IPS-15b (cell line): ENCODE data around the gene NGLY1.

Experiments
- H3K27me3 ChIP-seq: one replicate; pipeline ENCODE4 v1.6.1; 2013; ENCODE audit warnings: low read length; ENCODE audit not compliant: control insufficient read depth, insufficient read depth
- H3K36me3 ChIP-seq: one replicate; pipeline ENCODE4 v1.6.1; 2013; ENCODE audit warnings: low read length; ENCODE audit not compliant: control insufficient read depth, insufficient read depth
- H3K4me1 ChIP-seq: one replicate; pipeline ENCODE4 v1.6.1; 2013; ENCODE audit warnings: mild to moderate bottlenecking, low read length; ENCODE audit not compliant: control insufficient read depth, insufficient read depth
- H3K4me3 ChIP-seq: one replicate; pipeline ENCODE4 v1.5.1; 2013; ENCODE audit warnings: low read depth, low read length
- H3K9ac ChIP-seq: one replicate; pipeline ENCODE4 v1.6.1; 2013; ENCODE audit warnings: low read depth, mild to moderate bottlenecking, low read length
- H3K9me3 ChIP-seq: one replicate; pipeline ENCODE4 v1.6.1; 2013; ENCODE audit warnings: mild to moderate bottlenecking, low read length; ENCODE audit not compliant: control insufficient read depth, insufficient read depth

Gene NGLY1

DNA sequence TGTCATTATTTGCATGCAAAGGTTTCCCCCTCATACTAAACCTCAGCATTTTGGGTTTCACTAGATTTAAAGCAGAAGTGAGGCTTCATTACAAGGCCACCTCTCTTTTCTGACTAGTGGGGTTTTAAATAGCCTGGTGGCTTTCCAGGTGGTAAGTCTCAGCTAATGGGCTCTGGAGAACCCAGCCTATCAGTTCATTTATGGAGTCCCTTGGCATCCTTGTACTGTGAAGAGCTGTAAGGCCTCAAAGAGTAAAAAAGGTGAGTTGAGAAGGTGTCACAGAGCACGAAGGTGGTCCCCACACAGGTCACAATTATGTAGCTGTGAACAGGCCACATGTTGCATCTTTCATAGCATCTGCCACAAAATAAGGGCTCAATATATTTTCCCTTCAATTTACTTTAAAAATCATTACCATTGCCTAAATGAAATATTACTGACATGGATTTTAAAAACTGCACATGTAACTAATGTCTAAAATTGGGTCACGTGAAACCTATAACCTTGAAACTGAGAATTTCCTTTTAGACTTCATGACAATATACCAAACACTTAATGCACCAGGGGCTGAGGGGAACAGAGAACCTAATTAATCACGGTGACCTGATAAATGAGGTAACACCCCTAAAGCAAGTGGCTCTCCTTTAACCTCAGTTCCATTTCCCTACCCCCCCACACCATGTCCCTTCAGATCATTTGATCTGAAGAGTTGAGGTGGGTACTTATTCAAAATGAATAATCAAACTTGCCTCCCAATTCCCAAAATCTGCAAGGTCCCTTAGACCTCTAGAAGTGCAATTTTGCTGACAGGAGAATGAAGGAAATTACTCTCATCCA is 1.3 kb downstream of the NGLY1 start:
- peak overlapping the region; percentile 86 for H3K4me3 ChIP-seq
- no peaks in the 10 kb centered on the region for H3K9me3 ChIP-seq
- H3K9ac ChIP-seq = no peak overlapping the region
- no peaks in the 10 kb centered on the region for H3K36me3 ChIP-seq
- H3K4me1 ChIP-seq = peaks cover 3% of the 10 kb centered on the region
- peaks cover 6% of the 10 kb centered on the region for H3K27me3 ChIP-seq

DNA sequence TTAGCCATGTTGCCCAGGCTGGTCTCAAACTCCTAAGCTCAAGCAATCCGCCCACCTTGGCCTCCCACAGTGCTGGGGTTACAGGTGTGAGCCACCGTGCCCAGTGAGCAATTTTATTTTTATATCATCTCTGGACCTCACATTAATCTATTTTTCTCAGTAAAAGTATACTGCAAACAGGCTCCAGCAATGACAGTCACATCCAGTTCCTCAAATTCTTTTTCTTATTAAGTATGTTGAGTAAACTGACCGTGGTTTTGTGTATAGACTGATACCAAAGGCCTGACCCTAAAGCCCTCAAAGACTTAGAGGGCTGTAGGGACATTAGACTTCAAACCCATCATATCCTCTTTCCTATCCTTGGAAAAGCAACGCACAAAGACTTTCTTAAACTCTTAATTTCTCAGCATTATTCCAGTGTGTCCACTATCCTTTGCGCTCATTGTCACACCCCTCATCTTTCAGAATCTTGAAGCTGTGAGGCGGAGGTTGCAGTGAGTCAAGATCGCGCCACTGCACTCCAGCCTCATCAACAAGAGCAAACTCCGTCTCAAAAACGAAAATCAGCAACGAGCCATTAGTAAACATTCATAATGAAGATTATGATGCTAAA is 2.0 kb downstream of the NGLY1 start:
- H3K4me1 ChIP-seq = peaks cover 3% of the 10 kb centered on the region

DNA sequence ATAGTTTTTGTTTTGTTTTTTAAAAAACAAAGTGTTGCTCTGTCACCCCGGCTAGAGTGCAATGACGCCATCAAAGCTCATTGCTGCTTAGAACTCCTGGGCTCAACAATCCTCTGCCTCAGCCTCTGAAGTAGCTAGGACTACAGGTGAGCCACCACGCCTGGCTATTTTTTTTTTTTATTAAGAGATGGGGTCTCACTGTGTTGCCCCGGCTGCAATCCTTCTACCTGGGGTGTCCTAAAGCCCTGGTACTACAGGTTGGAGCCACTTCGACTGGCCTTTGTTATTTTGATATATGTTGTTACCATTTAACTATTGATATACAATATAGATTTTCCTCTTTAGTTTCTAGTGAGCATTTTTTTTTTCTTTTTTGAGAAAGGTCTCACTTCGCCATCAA is 2.6 kb downstream of the NGLY1 start:
- Histone ChIP-seq H3K36me3 (no peaks in the 10 kb centered on the region), H3K27me3 (peaks cover 6% of the 10 kb centered on the region), H3K4me3 (no peak overlapping the region), H3K4me1 (peaks cover 3% of the 10 kb centered on the region), H3K9ac (no peak overlapping the region), H3K9me3 (no peaks in the 10 kb centered on the region)

More for the DNA sequence above, 2.0 kb downstream of the NGLY1 start:
- no peak overlapping the region for H3K9ac ChIP-seq
- H3K9me3 ChIP-seq = no peaks in the 10 kb centered on the region
- H3K36me3 ChIP-seq = no peaks in the 10 kb centered on the region
- peaks cover 6% of the 10 kb centered on the region for H3K27me3 ChIP-seq
- H3K4me3 ChIP-seq = peak overlapping the region; percentile 86

DNA sequence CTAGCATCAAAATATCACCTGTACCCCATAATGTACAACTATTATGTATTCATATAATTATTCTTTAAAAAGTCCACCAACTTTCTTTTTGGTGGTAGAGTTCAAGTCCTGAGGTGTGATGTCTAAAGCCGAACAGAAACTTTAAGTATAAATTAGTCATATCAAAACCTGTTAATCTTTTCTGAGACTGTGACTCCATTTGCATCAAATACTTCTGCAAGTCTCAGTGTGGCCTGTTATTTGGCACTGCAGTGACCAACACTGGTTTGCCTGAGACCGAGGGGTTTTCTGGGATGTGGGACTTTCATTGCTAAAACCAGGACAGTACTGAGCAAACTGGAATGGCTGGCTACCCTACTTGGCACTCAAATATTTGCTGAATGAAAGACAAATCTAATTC is 7.3 kb downstream of the NGLY1 start:
- Histone ChIP-seq H3K36me3 (peaks cover 8% of the 10 kb centered on the region), H3K4me3 (no peak overlapping the region), H3K9me3 (no peaks in the 10 kb centered on the region), H3K4me1 (no peaks in the 10 kb centered on the region), H3K27me3 (no peaks in the 10 kb centered on the region), H3K9ac (no peak overlapping the region)

DNA sequence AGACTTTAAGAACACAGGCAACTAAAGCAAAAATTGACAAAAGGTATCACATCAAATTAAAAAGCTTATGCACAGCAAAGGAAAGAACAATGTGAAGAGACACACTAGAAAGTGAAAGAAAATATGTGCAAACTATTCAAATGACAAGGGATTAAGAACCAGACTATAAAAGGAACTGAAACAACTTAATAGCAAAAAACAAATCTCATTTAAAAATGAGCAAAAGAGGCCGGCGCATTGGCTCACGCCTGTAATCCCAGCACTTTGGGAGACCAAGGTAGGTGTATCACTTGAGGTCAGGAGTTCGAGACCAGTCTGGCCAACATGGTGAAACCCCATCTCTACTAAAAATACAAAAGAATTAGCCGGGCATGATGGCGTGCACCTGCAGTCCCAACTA is 14.4 kb downstream of the NGLY1 start:
- no peaks in the 10 kb centered on the region for H3K4me1 ChIP-seq
- no peaks in the 10 kb centered on the region for H3K27me3 ChIP-seq
- H3K9me3 ChIP-seq = no peaks in the 10 kb centered on the region
- peaks cover under 1% of the 10 kb centered on the region for H3K36me3 ChIP-seq
- no peak overlapping the region for H3K9ac ChIP-seq
- H3K4me3 ChIP-seq = no peak overlapping the region

DNA sequence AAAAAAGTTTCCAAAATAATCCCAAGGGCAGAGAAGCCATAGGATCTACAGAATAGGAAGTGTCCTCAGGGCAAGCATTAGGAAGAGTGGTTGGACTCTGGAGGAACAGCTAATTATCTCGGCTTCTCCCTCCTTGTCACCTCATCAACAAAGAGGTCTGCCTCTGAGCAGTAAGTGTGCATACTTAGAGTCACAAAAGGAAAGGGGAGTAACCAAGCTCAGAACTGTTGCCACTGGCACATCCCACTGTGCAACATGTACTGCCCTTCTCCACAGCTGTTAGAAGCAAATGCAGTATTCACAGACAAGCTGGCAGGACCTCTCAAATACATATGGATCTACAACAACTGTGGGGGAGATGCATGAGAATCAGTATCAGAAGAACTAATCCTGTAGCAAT is 31.5 kb downstream of the NGLY1 start:
- H3K27me3 ChIP-seq = no peaks in the 10 kb centered on the region
- H3K4me3 ChIP-seq = no peak overlapping the region
- H3K4me1 ChIP-seq = no peaks in the 10 kb centered on the region
- H3K36me3 ChIP-seq = peaks cover 3% of the 10 kb centered on the region
- H3K9ac ChIP-seq = no peak overlapping the region
- H3K9me3 ChIP-seq = no peaks in the 10 kb centered on the region

DNA sequence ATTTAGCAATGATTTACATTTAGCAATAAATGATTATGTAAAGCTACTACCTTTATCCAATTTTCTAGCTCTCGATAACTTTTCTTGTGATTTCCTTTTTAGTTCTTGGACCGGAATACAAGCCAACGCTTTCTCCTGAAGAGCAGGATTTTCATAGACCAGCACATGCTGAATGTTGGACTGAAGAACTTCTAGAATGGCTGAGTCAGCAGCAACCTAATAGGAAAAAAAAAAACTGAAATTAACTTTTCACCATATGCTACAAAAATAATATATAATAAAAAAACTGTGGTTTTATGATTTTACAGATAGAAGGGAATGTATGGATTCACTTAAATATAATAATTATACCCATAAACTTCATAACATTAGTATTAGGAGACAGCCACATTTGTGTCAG is 32.2 kb downstream of the NGLY1 start:
- H3K36me3 ChIP-seq = peaks cover 3% of the 10 kb centered on the region
- no peak overlapping the region for H3K9ac ChIP-seq
- H3K4me1 ChIP-seq = no peaks in the 10 kb centered on the region
- H3K4me3 ChIP-seq = no peak overlapping the region
- H3K9me3 ChIP-seq = no peaks in the 10 kb centered on the region
- no peaks in the 10 kb centered on the region for H3K27me3 ChIP-seq

DNA sequence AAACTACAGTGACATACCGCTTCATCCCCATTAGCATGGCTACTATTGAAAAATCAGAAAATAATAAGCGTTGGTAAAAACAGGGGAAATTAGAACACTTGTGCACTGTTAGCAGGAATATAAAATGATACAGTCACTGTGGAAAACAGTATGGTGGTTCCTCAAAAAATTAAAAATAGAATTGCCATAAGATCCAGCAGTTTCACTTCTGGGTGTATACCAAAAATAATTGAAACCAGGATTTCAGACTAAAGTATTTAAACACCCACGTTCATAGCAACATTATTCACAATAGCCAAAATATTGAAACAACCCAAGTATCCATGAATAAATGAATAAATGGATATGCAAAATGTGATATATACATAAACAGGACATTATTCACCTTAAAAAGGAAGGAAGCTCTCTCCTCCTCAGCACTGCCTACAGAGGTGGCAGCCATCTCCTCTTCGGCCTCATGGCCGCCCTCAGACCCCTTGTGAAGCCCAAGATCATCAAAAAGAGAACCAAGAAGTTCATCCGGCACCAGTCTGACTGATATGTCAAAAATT is 34.1 kb downstream of the NGLY1 start:
- Histone ChIP-seq H3K9ac (no peak overlapping the region), H3K27me3 (no peaks in the 10 kb centered on the region), H3K4me3 (no peak overlapping the region), H3K4me1 (no peaks in the 10 kb centered on the region), H3K36me3 (peaks cover 3% of the 10 kb centered on the region), H3K9me3 (no peaks in the 10 kb centered on the region)

DNA sequence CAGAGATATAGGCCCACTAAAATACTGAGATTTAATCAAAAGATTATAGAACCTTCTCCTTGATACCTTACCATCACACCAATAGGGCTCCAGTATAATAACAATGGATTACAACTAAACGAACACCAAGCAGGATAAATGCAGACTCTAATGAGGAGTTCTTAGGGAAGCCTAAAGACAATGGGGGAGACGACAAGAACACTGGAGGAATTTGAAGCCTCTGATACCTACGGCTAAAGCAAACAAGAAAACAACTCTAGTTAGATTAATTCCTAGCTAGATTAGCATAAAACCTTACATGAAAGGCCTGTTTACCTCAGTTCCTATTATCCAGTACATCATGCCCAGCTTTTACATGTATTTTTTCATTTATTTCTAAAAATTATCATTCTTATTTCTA is 35.1 kb downstream of the NGLY1 start:
- Histone ChIP-seq H3K36me3 (peaks cover 3% of the 10 kb centered on the region), H3K4me3 (no peak overlapping the region), H3K4me1 (no peaks in the 10 kb centered on the region)

DNA sequence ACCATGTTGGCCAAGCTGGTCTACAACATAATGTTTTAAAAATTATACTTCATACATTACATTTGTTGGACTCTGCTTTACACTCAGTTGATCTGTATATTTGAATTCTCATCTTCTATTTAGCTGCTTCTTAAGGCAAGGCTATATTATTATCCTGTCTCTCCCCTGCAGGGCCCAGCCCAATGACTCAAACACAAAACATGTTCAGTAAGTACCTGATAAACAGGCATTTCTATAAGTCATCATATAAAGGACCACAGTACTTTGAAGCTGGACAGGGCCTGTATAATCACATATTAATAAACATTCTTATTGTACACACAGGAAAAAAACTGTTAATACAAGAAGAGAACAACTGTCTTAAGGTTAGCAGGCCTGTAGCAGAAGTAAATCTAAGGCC is 36.2 kb downstream of the NGLY1 start:
- no peak overlapping the region for H3K4me3 ChIP-seq
- H3K9me3 ChIP-seq = no peaks in the 10 kb centered on the region
- no peaks in the 10 kb centered on the region for H3K4me1 ChIP-seq
- H3K36me3 ChIP-seq = peaks cover 3% of the 10 kb centered on the region
- H3K27me3 ChIP-seq = no peaks in the 10 kb centered on the region
- H3K9ac ChIP-seq = no peak overlapping the region

More for the DNA sequence above, 35.1 kb downstream of the NGLY1 start:
- no peak overlapping the region for H3K9ac ChIP-seq
- H3K27me3 ChIP-seq = no peaks in the 10 kb centered on the region
- H3K9me3 ChIP-seq = no peaks in the 10 kb centered on the region

DNA sequence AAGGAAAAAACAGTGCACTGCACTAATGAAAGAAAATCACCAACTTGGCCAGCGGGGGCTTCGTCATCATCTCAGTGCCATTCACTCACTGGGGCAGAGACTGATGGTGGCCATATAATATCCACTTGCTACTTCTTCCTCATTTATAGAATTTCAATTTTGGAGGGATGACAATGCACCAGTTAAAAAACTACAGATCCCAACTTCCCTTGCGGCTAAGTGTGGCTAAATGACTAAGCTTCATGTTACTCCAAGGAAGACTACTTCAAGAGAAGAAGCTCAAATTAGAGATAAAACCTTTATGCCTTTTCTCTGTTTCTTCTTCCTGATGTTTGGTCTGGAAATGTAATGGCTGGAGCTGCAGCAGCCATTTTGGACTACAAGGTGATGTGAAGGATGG is 38.8 kb downstream of the NGLY1 start:
- H3K9ac ChIP-seq = no peak overlapping the region
- H3K9me3 ChIP-seq = no peaks in the 10 kb centered on the region
- H3K27me3 ChIP-seq = no peaks in the 10 kb centered on the region
- peaks cover 1% of the 10 kb centered on the region for H3K36me3 ChIP-seq
- no peak overlapping the region for H3K4me3 ChIP-seq
- no peaks in the 10 kb centered on the region for H3K4me1 ChIP-seq

DNA sequence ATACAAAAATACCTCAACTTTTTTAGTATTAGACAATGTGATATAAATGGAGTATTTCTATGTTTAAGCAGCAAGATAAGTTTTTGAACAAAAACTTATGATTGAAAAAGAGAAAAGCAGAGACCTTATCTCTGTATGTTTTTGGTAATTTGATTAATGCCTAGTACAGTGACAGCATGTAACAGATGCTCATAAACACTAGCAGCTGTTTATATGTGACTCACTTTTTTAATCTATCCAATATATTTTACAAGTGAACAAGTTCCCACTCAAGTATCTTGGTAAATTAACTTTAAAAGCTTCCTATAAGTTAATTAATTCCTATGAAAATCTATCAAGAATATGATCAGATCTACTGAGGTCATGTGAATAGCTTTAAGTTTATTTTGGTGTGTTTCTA is 55.1 kb downstream of the NGLY1 start:
- H3K4me1 ChIP-seq = no peaks in the 10 kb centered on the region
- H3K9me3 ChIP-seq = no peaks in the 10 kb centered on the region
- no peaks in the 10 kb centered on the region for H3K36me3 ChIP-seq
- no peak overlapping the region for H3K4me3 ChIP-seq
- H3K27me3 ChIP-seq = no peaks in the 10 kb centered on the region
- H3K9ac ChIP-seq = no peak overlapping the region
